Measurements from ENCODE around the gene MPIG6B.

The MPIG6B gene

GRCh38 chr6:31721351-31722020, 1.7 kb upstream of the MPIG6B start, which contains the start of gene LY6G6C:
LY6G6C (minus strand) TSS chr6:31721746; CDS start chr6:31721679, 67 bp downstream.
- DNase-seq (ENCODE audit: low spot score): no peak

GRCh38 chr6:31722173-31722572, 1.0 kb upstream of the MPIG6B start:
- no peak for DNase-seq (ENCODE audit: low spot score)

DNA sequence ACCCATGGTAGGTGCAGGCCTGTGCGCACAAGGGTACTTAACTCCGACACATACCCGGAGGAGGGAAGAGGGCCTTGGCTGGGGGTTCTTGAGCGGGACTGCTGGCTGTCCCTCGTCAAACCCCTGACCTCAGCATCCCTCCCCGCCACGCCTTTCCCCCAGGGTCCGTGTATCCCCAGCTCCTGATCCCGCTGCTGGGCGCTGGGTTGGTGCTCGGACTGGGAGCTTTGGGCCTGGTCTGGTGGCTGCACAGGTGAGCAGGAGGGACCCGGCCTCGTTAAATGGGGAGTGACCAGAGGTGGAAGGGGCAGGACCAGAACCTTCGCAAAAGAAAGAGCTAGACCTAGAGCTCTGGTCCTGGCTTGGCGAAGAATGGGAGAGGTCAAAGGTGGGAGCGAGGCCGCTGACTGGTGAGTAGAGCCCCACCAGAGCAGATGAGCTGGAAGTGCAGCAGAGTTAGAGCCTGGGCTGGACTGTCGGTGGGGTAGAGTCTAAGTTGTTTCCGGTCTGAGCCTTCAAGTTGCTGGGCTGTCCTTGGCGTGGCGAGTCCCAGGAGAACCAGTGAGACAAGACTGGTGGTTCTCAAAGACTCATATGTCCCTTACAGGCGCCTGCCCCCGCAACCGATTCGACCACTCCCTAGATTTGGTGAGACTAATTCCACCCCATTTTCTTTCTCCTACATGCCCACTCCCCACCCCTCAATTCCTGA, 963 bp downstream of the MPIG6B start:
- no peak for DNase-seq (ENCODE audit: low spot score)

GRCh38 chr6:31725502-31726350, 2.6 kb downstream of the MPIG6B start:
- DNase-seq (ENCODE audit: low spot score): peak; percentile 63

DNA sequence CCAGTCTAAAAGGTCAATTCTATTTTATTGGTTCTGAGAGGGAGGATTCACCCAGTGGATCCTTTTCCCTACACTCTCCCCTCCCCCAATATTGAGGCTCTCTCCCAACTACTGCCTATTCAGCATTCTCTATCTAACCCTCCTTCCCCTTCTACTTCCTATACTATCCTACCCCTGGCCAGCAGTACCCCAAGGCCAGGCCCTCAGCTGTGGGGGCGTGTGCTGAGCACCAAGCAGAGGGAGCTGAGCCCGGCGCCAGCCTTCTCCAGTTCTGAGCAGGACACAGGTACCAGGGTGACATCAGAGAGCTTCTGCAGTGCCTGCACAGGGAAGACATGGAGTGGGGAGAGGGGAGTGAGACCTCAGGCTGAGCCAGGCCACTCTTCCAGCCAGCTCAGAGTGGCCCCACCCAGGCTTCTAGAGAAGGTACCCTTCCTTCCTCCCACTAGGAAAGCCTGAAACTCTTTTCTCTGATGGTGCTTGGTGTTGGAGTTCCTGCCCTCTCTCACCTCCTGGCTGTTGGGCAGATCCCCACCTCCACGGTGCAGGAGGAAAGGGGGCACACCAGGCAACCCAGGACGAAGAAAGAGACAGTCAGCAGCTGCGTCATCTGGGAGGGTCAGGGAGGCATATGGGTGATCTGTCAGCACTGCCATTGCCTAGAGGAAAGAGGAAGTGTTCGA, 4.0 kb downstream of the MPIG6B start:
- no peak for DNase-seq (ENCODE audit: low spot score)

DNA sequence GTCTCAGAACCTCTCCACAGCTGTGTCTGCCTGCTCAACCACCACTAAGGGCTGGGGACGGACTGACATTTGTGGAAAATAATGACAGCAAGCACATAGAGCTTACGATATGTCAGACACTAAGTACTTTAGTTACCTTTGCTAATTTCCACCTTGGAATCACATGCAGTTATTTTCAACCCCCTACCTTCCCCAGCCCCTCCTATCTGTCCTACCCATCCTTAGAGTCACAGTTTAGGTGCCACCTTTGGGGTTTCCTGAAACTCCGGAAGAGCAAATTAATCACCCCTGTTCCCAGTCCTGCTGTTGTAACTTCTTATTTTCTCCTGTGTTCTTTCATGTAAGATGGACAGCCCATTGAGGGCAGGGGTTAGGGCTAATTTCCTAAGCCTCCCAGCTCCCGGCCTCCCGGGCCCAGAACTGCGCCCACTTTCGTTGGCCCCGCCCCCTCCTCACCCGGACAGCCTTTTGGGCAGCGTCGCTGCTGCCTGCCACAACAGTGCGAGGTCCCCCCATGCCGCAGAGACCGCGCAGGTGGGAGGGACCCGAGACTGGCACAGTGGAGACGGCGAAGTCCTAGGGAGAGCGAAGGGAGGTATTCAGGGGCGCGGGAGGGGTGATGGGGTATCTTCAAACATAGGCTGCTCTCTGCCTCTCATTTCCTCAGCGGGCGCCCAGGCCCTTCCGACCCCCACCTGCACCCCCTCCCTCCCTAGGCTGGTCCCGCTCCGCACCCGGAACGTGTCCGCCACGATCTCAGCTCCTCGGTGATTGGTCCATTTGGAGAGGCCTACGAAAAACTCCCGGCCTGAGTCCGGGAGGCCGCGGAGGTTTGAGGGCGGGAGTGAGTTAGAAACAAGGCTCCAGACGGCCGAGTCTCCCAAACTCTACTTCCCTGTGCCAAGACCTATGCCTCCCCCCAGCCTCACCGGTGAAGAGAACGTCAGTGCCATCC, 4.8 kb downstream of the MPIG6B start:
- no peak for DNase-seq (ENCODE audit: low spot score)

- no peak for DNase-seq (ENCODE audit: low spot score)
Observed at GRCh38 chr6:31728767-31729514, 5.8 kb downstream of the MPIG6B start, which contains the start of gene DDAH2. DDAH2 (minus strand) TSS chr6:31729299; CDS start chr6:31729161, 138 bp downstream.

DNA sequence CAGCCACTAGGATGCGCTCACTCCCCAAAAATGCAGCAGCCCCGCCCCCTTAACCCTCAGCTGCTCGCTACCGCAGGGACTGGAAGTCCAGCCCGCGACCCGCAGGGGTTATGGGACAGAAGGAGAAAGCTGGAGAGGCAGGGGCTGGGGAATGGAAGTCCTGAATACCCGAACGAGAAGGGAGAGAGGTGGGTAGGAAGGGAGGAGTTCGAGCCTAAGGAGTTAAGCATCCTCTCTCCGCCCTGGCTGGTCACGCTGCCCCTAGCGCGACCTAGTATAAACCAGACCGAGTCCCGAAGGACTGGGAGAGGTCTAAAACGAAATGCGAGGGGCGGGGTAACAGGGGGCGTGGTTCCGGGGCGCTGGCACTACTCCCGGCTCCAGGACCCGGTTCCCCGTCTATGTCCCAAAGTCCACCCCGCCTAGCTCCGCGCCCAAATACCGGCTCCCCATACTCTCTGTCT, 6.4 kb downstream of the MPIG6B start:
- peak; percentile 72 for DNase-seq (ENCODE audit: low spot score)

DNA sequence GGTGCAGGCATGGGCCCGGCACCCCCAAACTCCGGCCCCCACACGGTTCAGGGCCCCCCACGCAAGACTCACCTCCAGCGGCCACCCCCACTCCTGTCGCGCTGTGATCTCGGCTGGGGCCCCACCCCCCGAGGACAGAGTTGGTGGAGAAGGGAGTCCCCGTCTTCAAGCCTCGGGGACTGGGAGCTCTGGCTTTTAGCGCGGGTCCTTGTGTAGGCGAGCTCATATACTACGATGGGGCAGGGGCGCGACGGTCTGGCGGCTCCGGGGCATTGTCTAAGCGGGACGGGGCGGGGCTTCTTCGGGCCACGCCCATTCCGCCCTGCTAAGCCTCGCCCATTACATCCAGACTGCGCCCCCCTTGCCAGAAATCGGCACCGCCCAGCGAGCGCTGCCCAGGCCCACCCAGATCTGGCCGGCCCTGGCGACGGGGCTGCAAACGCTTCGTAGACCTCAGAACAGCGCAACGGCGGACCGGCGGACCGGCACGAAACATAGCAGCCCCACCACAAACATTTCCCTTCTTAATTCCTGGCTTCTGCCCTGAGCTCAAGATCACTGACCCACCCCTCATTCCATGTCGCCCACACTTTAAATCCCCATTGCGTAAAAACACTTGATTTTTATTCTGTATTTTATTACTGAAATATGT, 6.9 kb downstream of the MPIG6B start:
- peak; percentile 94 for DNase-seq (ENCODE audit: low spot score)

DNA sequence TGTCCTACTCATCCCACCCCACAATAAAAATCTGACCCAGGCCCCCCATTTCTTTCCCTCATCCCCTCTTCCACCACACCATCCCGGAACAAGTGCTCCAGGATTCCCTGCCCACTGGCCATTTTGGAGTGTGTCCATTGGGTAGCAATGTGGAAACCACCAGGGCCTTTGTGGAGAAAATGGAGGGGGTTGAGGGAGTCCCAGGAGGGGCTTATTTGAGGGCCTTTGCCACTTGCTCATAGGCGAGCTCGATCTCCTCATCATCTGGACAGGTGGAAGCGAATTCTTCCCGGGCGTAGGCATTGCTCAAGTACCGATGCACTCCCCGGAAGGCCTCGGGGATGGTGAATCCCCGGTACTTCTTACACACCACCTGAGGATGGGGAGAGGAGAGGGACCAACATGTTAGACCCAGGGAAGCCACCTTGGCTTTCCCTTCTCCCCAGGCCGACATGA, 7.5 kb downstream of the MPIG6B start:
- no peak for DNase-seq (ENCODE audit: low spot score)

GRCh38 chr6:31732029-31732428, 8.9 kb downstream of the MPIG6B start:
- no peak for DNase-seq (ENCODE audit: low spot score)

DNA sequence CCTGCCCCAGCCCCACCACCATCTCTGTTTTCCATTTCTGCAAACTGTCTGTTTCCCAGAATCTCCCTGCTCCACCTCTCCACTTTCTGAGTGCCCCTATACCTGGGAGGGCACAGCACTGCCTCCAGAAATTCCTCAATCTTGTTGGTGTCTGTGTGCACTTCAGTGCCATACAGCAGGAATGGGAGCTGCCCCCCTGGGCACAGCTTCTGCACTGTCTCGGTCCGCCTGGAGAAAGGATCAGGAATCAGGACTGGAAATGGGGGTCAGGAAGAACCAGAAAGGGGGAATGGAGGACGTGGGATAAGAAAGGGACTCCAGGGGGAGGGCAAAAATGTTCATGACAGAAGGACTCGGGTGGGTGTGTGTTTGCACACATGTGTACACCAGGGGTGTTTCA, 10.6 kb downstream of the MPIG6B start:
- DNase-seq (ENCODE audit: low spot score): no peak

GRCh38 chr6:31734247-31734820, 11.2 kb downstream of the MPIG6B start:
- DNase-seq (ENCODE audit: low spot score): no peak

DNA sequence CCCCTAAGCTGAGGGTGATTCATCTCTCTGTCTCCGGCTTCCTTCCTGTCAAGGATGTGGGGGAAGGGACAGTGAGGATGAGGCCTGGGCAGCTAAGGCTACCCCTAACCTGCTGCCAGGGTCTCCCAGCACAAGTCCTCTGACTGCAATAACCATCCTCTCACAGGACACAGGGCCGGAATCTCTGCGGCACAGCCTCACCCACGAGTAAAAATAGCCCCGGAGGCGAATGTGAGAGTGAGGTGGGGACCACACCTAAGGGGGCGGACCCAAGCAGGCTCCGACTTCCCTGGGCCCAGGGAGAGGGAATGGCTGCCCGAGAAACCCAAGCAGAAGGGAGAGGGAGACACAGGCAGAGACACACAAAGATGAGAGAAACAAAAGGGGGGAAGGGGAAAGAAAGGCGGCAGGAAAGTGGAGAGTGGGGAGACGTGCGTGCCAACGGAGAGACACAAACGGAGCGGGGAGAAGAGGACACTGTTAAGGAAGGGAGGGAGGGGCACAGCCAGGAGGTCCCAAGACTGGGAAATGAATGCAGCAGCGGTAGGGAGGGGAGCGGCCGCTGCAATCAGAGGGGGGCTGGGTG, 11.7 kb downstream of the MPIG6B start:
- DNase-seq (ENCODE audit: low spot score): peak; percentile 97

- peak; percentile 78 for DNase-seq (ENCODE audit: low spot score)
Observed at GRCh38 chr6:31736021-31736767, 13.0 kb downstream of the MPIG6B start, which contains the start of gene CLIC1. CLIC1 (minus strand) TSS chr6:31736530; CDS start chr6:31736300, 230 bp downstream.

GRCh38 chr6:31736768-31737314, 13.7 kb downstream of the MPIG6B start:
- no peak for DNase-seq (ENCODE audit: low spot score)

DNA sequence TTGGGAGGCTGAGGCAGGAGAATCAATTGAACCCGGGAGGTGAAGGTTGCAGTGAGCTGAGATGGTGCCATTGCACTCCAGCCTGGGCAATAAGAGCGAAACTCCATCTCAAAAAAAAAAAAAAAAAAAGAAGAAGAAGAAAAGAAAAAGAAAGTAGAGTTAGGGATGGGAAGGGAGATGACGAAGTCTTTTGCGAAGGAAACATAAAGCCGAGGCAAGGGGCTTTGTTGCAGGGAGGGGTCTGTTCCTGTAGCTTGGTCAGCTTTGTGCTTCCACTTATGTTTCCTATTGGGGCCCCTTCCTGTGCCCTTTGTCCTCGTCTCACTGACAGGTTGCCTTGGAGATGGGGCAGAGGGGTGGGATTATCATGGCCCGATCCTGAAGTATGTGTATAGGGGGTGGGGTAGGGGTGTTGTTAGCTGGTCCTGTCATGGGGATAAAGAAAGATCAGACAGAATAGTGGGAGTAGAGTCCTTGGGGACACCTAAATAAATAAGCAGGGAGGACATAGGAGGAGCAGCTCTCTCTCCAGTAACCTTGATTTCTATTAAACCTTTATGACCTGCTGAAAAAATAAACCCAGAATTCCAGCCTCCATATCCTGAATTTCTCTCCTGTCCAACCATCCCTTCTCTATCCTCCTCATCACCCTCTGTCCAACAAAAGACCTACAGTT, 14.3 kb downstream of the MPIG6B start:
- DNase-seq (ENCODE audit: low spot score): peak; percentile 82
